OCI-LY1 (cell line): ENCODE measurements around the gene ANKRD11.

Experiments used
- EZH2 ChIP-seq: fragments of 200-600 bp; sonication (generic), shearing (Covaris generic); IDR thresholded peaks from 2 replicates; pipeline ENCODE4 v1.8.0; 2017; ENCODE audit warnings: borderline replicate concordance, mixed run types, mild to moderate bottlenecking, antibody characterized with exemption, low read length, moderate library complexity, mixed read lengths
- TF ChIP-seq, protein P1 (sequence below): fragments of 200-600 bp; sonication (generic), shearing (Covaris generic); IDR thresholded peaks from 2 replicates; pipeline ENCODE4 v1.5.1; 2017; ENCODE audit warnings: mild to moderate bottlenecking, antibody characterized with exemption, low read length, moderate library complexity, mixed read lengths

DNA sequence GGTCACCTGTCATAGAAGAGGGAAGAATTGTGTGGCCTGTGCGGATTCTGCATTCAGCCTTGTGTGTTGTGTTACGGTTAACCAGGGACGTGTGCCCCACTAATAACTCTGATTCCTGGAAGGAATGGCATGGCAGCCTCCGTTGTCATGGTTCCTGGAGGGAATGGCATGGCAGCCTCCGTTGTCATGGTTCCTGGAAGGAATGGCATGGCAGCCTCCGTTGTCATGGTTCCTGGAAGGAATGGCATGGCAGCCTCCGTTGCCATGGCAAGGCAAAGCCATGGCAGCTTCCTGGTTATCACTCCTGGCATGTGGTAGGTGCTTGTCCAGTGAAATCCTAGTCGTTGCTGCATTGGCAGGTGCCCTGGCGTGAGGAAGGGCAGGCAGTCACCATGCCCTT is 26.8 kb upstream of the ANKRD11 start:
- TF ChIP-seq, protein P1, sequence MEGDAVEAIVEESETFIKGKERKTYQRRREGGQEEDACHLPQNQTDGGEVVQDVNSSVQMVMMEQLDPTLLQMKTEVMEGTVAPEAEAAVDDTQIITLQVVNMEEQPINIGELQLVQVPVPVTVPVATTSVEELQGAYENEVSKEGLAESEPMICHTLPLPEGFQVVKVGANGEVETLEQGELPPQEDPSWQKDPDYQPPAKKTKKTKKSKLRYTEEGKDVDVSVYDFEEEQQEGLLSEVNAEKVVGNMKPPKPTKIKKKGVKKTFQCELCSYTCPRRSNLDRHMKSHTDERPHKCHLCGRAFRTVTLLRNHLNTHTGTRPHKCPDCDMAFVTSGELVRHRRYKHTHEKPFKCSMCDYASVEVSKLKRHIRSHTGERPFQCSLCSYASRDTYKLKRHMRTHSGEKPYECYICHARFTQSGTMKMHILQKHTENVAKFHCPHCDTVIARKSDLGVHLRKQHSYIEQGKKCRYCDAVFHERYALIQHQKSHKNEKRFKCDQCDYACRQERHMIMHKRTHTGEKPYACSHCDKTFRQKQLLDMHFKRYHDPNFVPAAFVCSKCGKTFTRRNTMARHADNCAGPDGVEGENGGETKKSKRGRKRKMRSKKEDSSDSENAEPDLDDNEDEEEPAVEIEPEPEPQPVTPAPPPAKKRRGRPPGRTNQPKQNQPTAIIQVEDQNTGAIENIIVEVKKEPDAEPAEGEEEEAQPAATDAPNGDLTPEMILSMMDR: no peak
- TF ChIP-seq EZH2: no peak
